Tibial nerve (tissue), 4 donors: Measurements from ENCODE around the gene HTRA1. TPM values are rescaled to one million over a fixed set of nuclear protein-coding genes. Genes with fewer than 3 reads are reported as not detected.
A peak's percentile ranks its signal among the peaks of the same experiment; 100 is the strongest.

Experiments
- DNase-seq, 2 donors: peaks; one replicate each; pipeline ENCODE4 v3.0.0-alpha.2; 2019; ENCODE audit warnings: low spot score in 2 of 2
- H3K27ac ChIP-seq, 4 donors: fragments of 200-600 bp; sonication (generic) in 3 of 4; one replicate each; pipeline ENCODE4 v1.5.1; 2017 to 2019; ENCODE audit warnings: mild to moderate bottlenecking in 1 of 4
- H3K27me3 ChIP-seq, 2 donors: fragments of 200-600 bp; sonication (generic) in 1 of 2; one replicate each; pipeline versions ENCODE4 v1.5.1 to v1.6.0; 2017 to 2019
- H3K36me3 ChIP-seq, 3 donors: fragments of 200-600 bp; sonication (generic); one replicate each; pipeline ENCODE4 v1.5.1; 2018 to 2019
- H3K4me1 ChIP-seq, 4 donors: fragments of 200-600 bp; sonication (generic) in 3 of 4; one replicate each; pipeline ENCODE4 v1.5.1; 2017 to 2019
- H3K4me3 ChIP-seq, 4 donors: fragments of 200-600 bp; sonication (generic) in 3 of 4; one replicate each; pipeline ENCODE4 v1.5.1; 2017 to 2019; ENCODE audit warnings: mild to moderate bottlenecking in 1 of 4, moderate library complexity in 1 of 4
- H3K9me3 ChIP-seq, 4 donors: fragments of 200-600 bp; sonication (generic) in 3 of 4; one replicate each; pipeline ENCODE4 v1.5.1; 2017 to 2019
- EP300 ChIP-seq, 2 donors: sonication (generic); formaldehyde crosslinking; IDR thresholded peaks; one replicate each; pipeline ENCODE4 v1.6.1; 2017; ENCODE audit warnings: antibody characterized with exemption in 2 of 2, mild to moderate bottlenecking in 1 of 2
- POLR2A ChIP-seq, 2 donors: fragments of 450-650 bp; IDR thresholded peaks; one replicate each; pipeline ENCODE4 v1.6.1; 2017; ENCODE audit warnings: antibody characterized with exemption in 2 of 2, mild to moderate bottlenecking in 2 of 2, moderate library complexity in 2 of 2
- WGBS, 2 donors: methylation state at CpG; one replicate each; pipeline ENCODE4 v1.1.5; 2018; 5-methylcytosine and 5-hydroxymethylcytosine counted together
- total RNA-seq, 4 donors: library from RNA; depleted of rRNA; stranded (reverse); fragments of >200 nt; gene quantifications; one replicate each; pipeline ENCODE4 v1.1.0, GENCODE V29; 2016
- TF ChIP-seq, protein P1 (sequence below), 5 experiments: fragments of 200-600 bp in 3 of 5; fragments of 450-650 bp in 2 of 5; sonication (generic) in 3 of 5; IDR thresholded peaks; one replicate each; pipeline ENCODE4 v1.5.1; 2016 to 2019; ENCODE audit warnings: antibody characterized with exemption in 5 of 5, mild to moderate bottlenecking in 3 of 5, moderate library complexity in 2 of 5

HTRA1 gene
- total RNA-seq, 4 donors from 2014 or later, result 128 to 183 (median 173) TPM

GRCh38 chr10:122487174-122487765 is 25.9 kb downstream of the HTRA1 start:
- no peak overlapping the region for H3K4me3 ChIP-seq
- no peaks in the 10 kb centered on the region for H3K9me3 ChIP-seq
- H3K27me3 ChIP-seq, result no peaks in the 10 kb centered on the region
- no peak for DNase-seq
- peaks cover 0 to 14% (median 4%) of the 10 kb centered on the region in 4 donors for H3K4me1 ChIP-seq
- H3K27ac ChIP-seq, result no peak overlapping the region
- TF ChIP-seq EP300 (IDR thresholded peaks at IDR 0.05) (no peak), POLR2A (IDR thresholded peaks at IDR 0.05) (no peak)
- TF ChIP-seq, protein P1, sequence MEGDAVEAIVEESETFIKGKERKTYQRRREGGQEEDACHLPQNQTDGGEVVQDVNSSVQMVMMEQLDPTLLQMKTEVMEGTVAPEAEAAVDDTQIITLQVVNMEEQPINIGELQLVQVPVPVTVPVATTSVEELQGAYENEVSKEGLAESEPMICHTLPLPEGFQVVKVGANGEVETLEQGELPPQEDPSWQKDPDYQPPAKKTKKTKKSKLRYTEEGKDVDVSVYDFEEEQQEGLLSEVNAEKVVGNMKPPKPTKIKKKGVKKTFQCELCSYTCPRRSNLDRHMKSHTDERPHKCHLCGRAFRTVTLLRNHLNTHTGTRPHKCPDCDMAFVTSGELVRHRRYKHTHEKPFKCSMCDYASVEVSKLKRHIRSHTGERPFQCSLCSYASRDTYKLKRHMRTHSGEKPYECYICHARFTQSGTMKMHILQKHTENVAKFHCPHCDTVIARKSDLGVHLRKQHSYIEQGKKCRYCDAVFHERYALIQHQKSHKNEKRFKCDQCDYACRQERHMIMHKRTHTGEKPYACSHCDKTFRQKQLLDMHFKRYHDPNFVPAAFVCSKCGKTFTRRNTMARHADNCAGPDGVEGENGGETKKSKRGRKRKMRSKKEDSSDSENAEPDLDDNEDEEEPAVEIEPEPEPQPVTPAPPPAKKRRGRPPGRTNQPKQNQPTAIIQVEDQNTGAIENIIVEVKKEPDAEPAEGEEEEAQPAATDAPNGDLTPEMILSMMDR (IDR thresholded peaks at IDR 0.05), result no peak
- peaks cover 0 to 24% (median 4%) of the 10 kb centered on the region in 3 donors for H3K36me3 ChIP-seq
- 67 to 69% methylated on average over 15 to 16 of the region's 16 CpGs for WGBS, 2 donors

- H3K36me3 ChIP-seq, result peaks cover 0 to 46% (median 4%) of the 10 kb centered on the region in 3 donors
- H3K4me1 ChIP-seq, result peaks cover 0 to 39% (median 4%) of the 10 kb centered on the region in 4 donors
- TF ChIP-seq, protein P1 (IDR thresholded peaks at IDR 0.05), result no peak
- TF ChIP-seq POLR2A (IDR thresholded peaks at IDR 0.05), result no peak
- TF ChIP-seq EP300 (IDR thresholded peaks at IDR 0.05), result no peak
- H3K27me3 ChIP-seq, result no peaks in the 10 kb centered on the region
- no peaks in the 10 kb centered on the region for H3K9me3 ChIP-seq
- no peak overlapping the region for H3K4me3 ChIP-seq
- WGBS, 2 donors, result 51 to 65% methylated on average over 4 of the region's 4 CpGs
- H3K27ac ChIP-seq, result no peak overlapping the region
- DNase-seq, result no peak
These were observed 28.9 kb downstream of the HTRA1 start for GRCh38 chr10:122490268-122490667.

- Histone ChIP-seq H3K36me3 (peaks cover 0 to 46% (median 4%) of the 10 kb centered on the region in 3 donors), H3K27me3 (no peaks in the 10 kb centered on the region), H3K4me1 (peaks cover 0 to 35% (median 7%) of the 10 kb centered on the region in 4 donors), H3K9me3 (no peaks in the 10 kb centered on the region), H3K4me3 (no peak overlapping the region), H3K27ac (peak overlapping the region in 1 of 4 donors; percentile 34)
- no peak for DNase-seq
- 69 to 72% methylated on average over 26 of the region's 26 CpGs for WGBS, 2 donors
- TF ChIP-seq POLR2A (IDR thresholded peaks at IDR 0.05) (no peak), EP300 (IDR thresholded peaks at IDR 0.05) (no peak)
- TF ChIP-seq, protein P1 (IDR thresholded peaks at IDR 0.05), result no peak
These were observed 29.7 kb downstream of the HTRA1 start for GRCh38 chr10:122490786-122491680.

DNA sequence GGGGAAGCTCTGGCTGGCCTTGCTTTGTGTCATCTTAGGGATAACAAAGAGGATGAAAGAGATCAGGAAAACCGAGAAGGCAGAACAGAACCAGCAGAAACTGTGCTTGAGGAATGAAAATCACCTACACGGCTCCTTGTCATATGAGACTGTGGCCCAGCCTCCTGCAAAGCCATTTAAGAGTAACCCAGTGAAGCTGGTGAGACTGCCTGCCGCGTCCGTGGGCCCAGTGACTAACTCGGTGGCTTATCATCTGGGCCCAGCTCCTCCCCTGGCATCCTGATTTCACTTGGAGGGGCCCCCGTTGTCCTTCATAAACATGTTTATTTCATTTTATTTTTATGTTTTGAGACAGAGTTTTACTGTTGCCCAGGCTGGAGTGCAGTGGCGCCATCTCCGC is 30.7 kb downstream of the HTRA1 start:
- DNase-seq, result no peak
- TF ChIP-seq, protein P1 (IDR thresholded peaks at IDR 0.05), result no peak
- TF ChIP-seq EP300 (IDR thresholded peaks at IDR 0.05) (no peak), POLR2A (IDR thresholded peaks at IDR 0.05) (no peak)
- H3K9me3 ChIP-seq, result no peaks in the 10 kb centered on the region
- no peak overlapping the region for H3K4me3 ChIP-seq
- H3K27ac ChIP-seq, result peak overlapping the region in 1 of 4 donors; percentile 34
- no peaks in the 10 kb centered on the region for H3K27me3 ChIP-seq
- 78 to 85% methylated on average over 9 of the region's 9 CpGs for WGBS, 2 donors
- peaks cover 0 to 46% (median 4%) of the 10 kb centered on the region in 3 donors for H3K36me3 ChIP-seq
- H3K4me1 ChIP-seq, result peaks cover 0 to 30% (median 9%) of the 10 kb centered on the region in 4 donors
